GM10847 (cell line): ENCODE results near the gene NEIL1.

Experiments
- POLR2A ChIP-seq: IDR thresholded peaks from 2 replicates; pipeline ENCODE4 v1.6.1; 2011; ENCODE audit not compliant: insufficient read length; ENCODE audit errors: extremely low read depth

Gene NEIL1

GRCh38 chr15:75357976-75358673, 11.3 kb downstream of the NEIL1 start:
- no peak for TF ChIP-seq POLR2A

GRCh38 chr15:75358771-75359536, 12.1 kb downstream of the NEIL1 start:
- no peak for TF ChIP-seq POLR2A

GRCh38 chr15:75359537-75360250, 12.9 kb downstream of the NEIL1 start:
- no peak for TF ChIP-seq POLR2A

GRCh38 chr15:75360391-75360790, 13.6 kb downstream of the NEIL1 start:
- no peak for TF ChIP-seq POLR2A

- TF ChIP-seq POLR2A, result no peak
These were observed 14.0 kb downstream of the NEIL1 start for GRCh38 chr15:75360856-75361255.

GRCh38 chr15:75361361-75361988, 14.6 kb downstream of the NEIL1 start:
- no peak for TF ChIP-seq POLR2A

- no peak for TF ChIP-seq POLR2A
These were observed 15.3 kb downstream of the NEIL1 start for GRCh38 chr15:75361989-75362641.

- TF ChIP-seq POLR2A, result no peak
These were observed 15.9 kb downstream of the NEIL1 start for GRCh38 chr15:75362642-75363249.

- TF ChIP-seq POLR2A, result no peak
These were observed 16.9 kb downstream of the NEIL1 start for GRCh38 chr15:75363786-75364185.

- no peak for TF ChIP-seq POLR2A
These were observed 18.0 kb downstream of the NEIL1 start for GRCh38 chr15:75364881-75365280.

GRCh38 chr15:75366163-75366562, 19.3 kb downstream of the NEIL1 start:
- no peak for TF ChIP-seq POLR2A

- no peak for TF ChIP-seq POLR2A
These were observed 20.2 kb downstream of the NEIL1 start for GRCh38 chr15:75367006-75367405.

GRCh38 chr15:75367406-75367912, 20.6 kb downstream of the NEIL1 start:
- TF ChIP-seq POLR2A, result no peak

- TF ChIP-seq POLR2A, result peak; percentile 85
These were observed 21.3 kb downstream of the NEIL1 start, which contains the start of gene MAN2C1 for GRCh38 chr15:75367913-75368688. MAN2C1 (minus strand) TSS chr15:75368607; CDS start chr15:75368583, 24 bp downstream.

GRCh38 chr15:75368689-75369239, 21.9 kb downstream of the NEIL1 start:
- no peak for TF ChIP-seq POLR2A
